GM19239 (cell line): Measurements from ENCODE around the gene LCE1E.

Source experiments
- DNase-seq: peaks from one replicate; pipeline ENCODE4 v3.0.0; 2011; ENCODE audit warnings: low spot score; ENCODE audit not compliant: insufficient read length
- FAIRE-seq: peaks from 2 replicates; lab custom pipeline; 2011; peaks lifted over from hg19 to GRCh38; lab: Jason Lieb, UNC

Gene LCE1E

GRCh38 chr1:152786077-152786476 lies at the start of gene LCE1E:
TSS of gene LCE1E (plus strand) at chr1:152786257. CDS start at chr1:152787300, 1,043 bp downstream.
- no peak for FAIRE-seq
- no peak for DNase-seq

GRCh38 chr1:152737997-152738396 lies 48.1 kb upstream of the LCE1E start:
- FAIRE-seq = no peak
- no peak for DNase-seq

- DNase-seq = no peak
- FAIRE-seq = no peak
These were observed 46.2 kb upstream of the LCE1E start for GRCh38 chr1:152739841-152740240.

GRCh38 chr1:152741656-152742055 lies 44.4 kb upstream of the LCE1E start:
- no peak for FAIRE-seq
- no peak for DNase-seq

GRCh38 chr1:152743371-152744145 lies 42.5 kb upstream of the LCE1E start:
- DNase-seq = no peak
- no peak for FAIRE-seq

- no peak for DNase-seq
- no peak for FAIRE-seq
These were observed 40.8 kb upstream of the LCE1E start for GRCh38 chr1:152745289-152745704.

GRCh38 chr1:152745765-152746444 lies 40.2 kb upstream of the LCE1E start:
- FAIRE-seq = no peak
- no peak for DNase-seq

GRCh38 chr1:152747831-152748230 lies 38.2 kb upstream of the LCE1E start:
- FAIRE-seq (no peak), DNase-seq (no peak)

- FAIRE-seq (no peak), DNase-seq (no peak)
These were observed 33.8 kb upstream of the LCE1E start for GRCh38 chr1:152752225-152752624.

- DNase-seq (no peak), FAIRE-seq (no peak)
These were observed 32.5 kb upstream of the LCE1E start for GRCh38 chr1:152753586-152753985.

GRCh38 chr1:152756872-152757271 lies 29.2 kb upstream of the LCE1E start:
- FAIRE-seq = no peak
- DNase-seq = no peak

- FAIRE-seq = no peak
- no peak for DNase-seq
These were observed 28.3 kb upstream of the LCE1E start, which contains the start of gene KPRP for GRCh38 chr1:152757747-152758146. TSS of gene KPRP (plus strand) at chr1:152758025. CDS start at chr1:152759589, 1,564 bp downstream.

- no peak for DNase-seq
These were observed 27.4 kb upstream of the LCE1E start for GRCh38 chr1:152758636-152759035.

GRCh38 chr1:152759453-152760173 lies 26.4 kb upstream of the LCE1E start:
- FAIRE-seq (no peak), DNase-seq (no peak)

More at GRCh38 chr1:152758636-152759035, 27.4 kb upstream of the LCE1E start:
- no peak for FAIRE-seq

- FAIRE-seq (no peak), DNase-seq (no peak)
These were observed 25.4 kb upstream of the LCE1E start for GRCh38 chr1:152760551-152761190.

- FAIRE-seq = no peak
- no peak for DNase-seq
These were observed 24.3 kb upstream of the LCE1E start for GRCh38 chr1:152761609-152762213.

GRCh38 chr1:152768847-152769533 lies 17.1 kb upstream of the LCE1E start:
- FAIRE-seq = no peak
- DNase-seq = no peak

GRCh38 chr1:152770411-152770810 lies 15.6 kb upstream of the LCE1E start:
- DNase-seq = no peak
- no peak for FAIRE-seq

- DNase-seq (no peak), FAIRE-seq (no peak)
These were observed 11.2 kb upstream of the LCE1E start, which contains the start of gene LCE1F for GRCh38 chr1:152774875-152775274. TSS of gene LCE1F (plus strand) at chr1:152775140. CDS start at chr1:152776372, 1,232 bp downstream.
